HG03064 (cell line): ENCODE data around the gene CADPS.

Source experiments
- ATAC-seq: cut with Tn5 transposase; IDR thresholded peaks from one replicate; pipeline ENCODE4 v1.9.1; 2021; ENCODE audit warnings: low read depth; ENCODE audit not compliant: unreplicated experiment

CADPS gene

DNA sequence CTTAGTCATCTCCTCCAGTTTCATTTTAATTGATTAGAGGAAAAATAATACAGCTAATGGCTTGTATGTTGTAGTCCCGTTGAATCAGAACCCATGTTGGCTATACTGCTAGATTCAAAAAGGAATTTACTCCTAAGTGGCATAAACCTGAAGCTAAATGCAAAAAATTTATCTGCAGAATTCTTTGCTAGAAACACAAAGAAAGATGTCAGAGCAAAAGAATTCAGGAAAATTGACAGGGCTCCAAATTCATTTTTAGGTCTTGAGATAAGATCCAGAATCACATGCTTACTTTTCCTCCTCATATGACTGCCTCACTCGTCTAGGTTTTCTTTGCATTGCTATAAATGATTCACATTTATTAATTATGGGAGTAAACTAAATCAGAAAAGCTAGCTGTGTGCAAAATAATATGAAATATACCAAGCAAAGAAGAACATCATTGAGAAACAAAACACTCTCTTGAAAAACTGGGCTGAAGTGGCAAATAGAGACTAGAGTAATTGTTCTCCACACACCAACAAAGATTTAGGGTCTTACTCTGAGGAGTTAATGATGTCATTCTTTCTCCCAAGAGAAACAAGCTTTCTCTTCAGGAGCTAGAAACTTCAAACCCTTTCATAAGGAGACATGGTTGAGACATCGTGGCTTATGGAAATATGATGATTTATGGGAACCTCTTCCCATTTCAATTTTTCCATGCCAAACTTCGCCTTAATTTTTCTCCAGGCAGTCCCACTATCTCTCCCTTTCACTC lies 407.1 kb downstream of the CADPS start:
- ATAC-seq: no peak

DNA sequence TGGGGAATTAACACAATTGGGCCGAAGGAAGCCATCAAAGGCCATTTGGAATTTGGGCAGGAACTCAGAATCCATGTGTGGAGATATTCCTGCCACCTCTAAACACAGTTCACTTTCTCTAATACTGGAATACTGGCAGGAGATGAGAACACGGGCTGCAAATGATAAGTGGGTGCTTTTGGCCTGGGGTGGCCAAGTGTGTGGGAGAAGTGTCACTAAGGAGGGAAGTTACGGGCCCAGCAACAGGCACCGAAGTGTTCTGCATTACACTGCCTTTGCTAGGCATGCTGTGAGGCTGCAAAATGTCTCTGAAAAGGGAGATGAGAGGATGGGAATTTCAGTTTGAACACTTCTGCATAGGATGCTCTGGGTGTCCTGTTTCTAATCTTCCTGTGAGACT lies 412.4 kb downstream of the CADPS start:
- no peak for ATAC-seq

DNA sequence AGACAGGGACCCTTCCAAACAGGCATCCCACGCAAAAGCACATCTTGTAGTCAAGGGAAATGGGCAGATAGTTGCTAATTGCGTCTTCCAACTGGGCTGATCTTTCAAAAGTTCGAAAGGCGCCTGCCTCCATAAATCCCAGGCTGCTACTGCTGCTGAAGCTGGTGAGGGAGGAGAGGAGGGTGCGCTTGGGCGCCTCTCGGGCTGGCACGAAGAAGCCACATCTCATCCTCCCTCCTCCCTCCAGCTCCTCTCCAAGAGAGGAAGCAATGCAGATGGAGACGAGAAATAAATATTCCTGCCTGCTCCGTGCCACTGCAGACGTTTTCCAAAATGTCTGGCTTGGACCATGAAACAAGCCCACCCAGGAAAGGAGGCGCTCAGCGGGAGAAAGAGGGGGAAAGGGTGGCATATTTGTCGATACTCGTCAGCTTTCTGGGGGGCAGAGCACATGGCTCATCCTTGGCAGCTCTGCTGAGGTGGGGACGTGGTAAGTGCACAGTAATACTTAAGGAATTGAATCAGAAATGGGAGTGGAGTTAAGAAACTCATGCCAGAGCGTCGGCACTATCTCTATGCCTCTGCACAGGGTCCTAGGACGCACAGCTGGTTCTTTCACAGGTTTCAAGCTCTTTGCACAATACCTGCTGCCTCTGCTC lies 413.0 kb downstream of the CADPS start:
- no peak for ATAC-seq

DNA sequence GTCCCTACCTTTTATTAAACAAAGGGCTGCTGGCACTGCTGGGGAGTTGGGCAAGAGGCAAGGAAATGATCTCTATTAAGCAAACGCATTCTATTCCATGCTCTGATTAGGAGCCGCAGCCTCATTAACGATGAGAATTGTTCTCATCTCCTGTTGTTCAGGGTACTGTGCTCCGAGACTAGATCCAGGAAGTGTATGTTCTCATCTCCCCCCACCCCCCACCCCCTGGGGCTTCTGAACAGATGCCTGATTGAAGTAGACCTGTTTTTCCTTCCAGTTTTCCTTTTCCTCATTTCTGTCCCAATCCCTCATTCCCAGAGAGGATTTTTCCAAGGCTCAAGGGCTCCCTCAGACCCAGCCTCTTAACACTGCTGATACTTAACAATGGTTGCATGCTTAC lies 420.3 kb downstream of the CADPS start:
- no peak for ATAC-seq

DNA sequence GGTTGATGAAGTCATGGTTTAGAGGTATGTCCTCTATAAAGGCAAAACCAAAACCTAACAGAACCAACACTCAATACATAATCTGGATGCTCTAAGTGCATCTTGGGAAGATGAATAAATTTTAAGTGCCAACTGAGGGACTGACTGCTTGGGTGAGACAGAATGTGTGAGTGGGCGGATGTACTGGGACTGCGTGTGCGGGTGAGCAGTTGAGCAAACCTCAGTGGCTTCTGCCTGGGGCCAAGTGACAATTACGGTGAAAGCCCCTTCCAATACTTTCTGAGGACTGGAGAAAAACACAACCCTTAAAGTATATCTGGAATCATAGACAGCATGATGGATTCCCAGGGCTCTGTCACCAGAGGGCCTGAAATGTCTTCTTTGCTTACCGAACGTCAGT lies 421.8 kb downstream of the CADPS start:
- no peak for ATAC-seq

DNA sequence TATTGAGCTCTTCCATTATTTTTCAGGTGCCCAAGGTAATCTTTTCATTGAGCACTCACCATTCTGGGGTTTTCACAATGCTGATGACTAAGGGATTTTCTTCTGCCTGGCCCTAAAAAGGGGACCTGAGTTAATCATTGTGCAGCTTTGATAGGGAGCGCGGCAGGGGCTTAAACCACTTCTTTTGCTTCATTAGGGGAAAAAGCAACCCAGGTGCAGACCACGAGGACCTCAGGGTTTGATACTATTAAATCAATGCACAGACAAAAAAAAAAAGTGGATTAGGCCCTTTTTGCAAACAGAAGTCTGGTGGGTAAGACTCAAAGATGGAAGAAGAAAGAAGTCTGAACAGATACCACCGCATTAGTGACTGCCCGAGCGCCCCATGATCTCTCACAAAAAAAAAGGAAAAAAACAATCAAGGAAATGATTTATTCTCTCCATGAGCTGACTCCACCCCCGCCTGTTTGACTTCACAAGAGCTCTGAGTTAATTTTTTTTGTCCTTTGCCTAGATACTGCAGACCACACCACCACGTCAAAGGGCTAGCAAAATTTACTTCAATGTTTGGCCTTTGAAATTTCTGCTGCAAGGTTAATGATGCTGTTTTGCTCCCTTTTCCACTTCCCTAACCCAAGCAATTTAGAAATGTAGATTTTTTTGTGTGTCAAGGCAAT lies 423.9 kb downstream of the CADPS start:
- no peak for ATAC-seq

DNA sequence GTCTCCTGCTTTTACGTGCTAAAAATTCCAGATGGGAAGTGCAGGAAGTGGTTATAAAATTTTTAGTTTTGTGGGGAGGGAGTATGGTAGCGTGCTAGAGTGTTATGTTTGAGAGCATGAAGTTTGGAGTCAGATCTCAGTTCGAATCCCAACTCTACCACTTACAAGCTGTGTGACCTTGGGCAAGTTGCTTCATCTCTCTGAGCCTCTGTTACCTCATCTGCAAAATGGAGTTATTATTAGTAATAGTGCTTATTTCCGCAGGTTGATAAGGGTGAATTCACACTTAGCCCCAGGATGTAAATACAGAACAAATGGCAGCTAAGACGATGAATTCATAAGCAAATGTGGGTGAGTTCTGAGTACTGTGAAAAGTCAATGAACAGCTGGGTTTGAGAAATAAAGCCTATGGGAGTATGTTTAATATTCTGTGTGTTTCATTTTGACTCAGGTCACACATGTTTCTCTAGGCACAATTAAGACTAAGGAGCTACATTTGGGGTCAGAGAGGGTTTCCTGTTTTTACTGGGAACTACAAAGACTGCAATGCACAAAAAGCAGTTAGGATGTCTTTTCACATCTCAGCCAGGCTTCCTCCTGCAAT lies 428.8 kb downstream of the CADPS start:
- no peak for ATAC-seq

DNA sequence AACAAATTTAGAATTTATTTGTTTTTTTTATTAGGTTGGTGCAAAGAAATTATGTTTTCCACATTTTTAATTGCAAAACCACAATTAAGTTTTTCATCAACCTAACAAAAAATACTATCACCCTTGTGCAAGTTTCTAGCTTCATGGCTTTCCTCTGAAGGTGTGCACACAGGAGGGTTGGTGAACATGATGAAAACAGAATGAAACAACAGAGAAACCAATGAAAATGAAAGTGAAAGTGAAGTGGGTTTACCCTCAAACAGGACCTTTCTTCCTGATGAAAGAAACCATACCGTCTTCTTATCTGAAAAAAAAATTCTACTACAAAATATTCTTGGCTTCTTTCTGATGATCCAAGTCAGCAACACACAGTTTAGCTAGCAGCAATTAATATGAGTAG lies 429.9 kb downstream of the CADPS start:
- ATAC-seq: no peak

DNA sequence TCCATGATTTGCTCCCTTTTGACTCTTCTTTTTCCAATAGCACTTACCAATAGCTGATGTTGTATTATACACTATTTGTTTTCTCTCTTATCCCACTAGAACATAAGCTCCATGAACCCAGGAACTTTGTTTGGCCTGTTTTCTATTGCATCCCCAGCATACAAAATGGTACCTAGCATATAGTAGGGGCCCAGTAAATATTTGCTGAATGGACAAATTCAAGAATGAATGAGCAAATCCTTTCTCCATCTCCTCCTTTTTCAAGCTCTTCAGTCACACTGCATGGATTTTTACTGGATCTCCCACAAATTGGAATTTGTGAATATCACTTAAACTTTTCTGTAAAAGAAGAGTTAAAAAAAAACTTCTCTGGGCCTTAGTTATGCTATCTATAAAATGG lies 435.2 kb downstream of the CADPS start:
- ATAC-seq: no peak

DNA sequence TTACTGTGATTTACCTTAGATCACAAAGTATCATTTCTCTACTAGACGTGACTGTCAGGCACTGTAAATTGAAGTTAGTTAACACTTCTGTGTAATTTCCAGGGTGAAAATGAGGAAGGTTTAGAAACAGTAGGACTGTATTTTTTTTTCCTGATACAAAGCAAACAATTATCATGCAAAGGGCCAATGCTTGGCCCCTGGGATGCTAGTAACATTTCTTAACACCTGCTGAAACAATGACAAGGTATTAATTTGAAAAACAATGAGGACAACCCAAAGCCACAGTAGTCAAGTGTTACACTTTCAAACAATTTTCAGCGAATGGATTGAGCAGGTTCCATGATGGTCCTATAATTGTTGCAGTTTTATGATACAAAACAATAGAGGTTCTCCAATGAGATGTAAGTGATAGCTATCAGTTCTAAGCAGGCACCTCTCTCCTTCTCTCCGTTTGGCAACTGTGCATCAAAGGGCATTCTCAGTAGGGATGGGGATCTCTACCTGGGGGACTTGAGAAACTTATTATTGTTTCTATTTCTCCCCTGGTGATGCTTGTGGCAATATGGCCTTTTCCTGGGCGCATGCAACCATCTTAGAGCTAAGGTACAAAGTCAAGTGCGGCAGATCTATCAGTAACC lies 435.9 kb downstream of the CADPS start:
- no peak for ATAC-seq

DNA sequence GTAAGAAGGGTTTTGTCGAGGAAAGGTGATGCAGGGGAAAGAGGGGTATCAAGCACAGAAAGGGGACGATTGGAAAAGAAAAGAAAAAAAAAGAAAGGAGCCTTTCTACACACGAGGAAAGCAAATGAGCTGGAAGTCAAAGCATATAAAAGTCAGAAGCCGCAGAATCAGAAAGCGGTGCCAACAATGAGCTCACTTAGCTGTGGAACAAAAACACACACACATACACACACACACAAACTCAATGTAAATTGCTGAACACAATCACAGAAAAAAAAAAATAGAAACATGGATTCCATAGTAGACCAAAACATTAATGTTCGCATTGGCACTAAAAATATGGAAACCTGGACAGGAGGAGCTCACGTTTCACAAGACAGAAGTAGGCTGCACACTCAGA lies 438.4 kb downstream of the CADPS start:
- ATAC-seq: no peak

DNA sequence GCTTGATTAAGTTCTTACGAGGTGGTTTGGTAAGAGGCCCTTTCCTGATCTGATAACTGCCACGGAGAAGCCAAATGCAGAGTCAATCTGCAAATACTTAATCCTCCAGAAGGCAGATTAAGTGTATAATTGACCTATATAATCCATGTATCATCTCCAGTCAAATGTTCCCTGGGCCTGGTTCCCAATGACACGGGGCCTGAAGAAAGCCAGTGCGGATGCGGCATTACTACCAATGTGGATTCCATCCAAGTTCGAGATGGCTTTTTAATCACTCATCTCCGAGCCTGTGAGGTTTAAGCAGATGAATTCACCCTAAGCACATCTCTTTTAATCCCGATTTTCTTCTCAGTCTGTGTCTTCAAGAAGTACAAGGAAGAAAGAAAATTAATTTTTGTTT lies 441.8 kb downstream of the CADPS start:
- no peak for ATAC-seq

DNA sequence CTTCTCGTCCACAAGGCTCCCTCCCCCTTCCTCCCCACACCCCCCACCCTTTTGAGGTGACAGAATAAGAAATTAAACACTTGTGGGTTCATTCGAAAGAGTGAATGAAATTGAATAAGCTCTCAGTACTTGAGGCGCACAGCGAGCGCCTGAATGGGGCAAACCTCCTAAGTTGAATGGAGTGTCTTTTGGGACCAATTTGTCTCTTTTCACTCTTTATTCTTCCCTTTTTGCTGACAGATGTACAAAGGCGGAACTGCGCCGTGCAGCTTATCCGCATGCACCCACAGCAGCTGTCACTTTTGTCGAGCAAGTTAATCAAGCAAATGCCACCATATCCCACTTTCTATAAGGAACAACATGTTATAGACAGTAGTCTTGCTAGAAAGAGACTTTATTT lies 454.0 kb downstream of the CADPS start:
- no peak for ATAC-seq

DNA sequence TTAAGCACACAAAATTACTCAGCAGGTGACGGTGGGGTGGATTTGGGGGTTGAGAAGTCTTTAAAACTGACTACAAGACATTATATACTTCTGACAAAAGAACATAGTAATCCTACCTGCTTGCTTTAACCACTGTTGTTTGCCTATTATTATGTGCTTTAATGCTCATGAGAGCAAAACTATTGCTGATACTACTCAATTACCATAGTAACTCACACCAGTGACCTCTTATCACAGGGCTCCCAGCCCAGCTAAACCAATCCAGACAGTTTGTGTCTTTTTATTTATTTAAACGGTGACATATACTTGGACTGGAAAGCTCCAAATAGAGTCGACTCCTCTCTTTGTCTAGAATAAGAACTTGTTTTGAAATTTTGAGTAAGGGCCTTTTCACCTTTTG lies 459.1 kb downstream of the CADPS start:
- ATAC-seq: no peak

DNA sequence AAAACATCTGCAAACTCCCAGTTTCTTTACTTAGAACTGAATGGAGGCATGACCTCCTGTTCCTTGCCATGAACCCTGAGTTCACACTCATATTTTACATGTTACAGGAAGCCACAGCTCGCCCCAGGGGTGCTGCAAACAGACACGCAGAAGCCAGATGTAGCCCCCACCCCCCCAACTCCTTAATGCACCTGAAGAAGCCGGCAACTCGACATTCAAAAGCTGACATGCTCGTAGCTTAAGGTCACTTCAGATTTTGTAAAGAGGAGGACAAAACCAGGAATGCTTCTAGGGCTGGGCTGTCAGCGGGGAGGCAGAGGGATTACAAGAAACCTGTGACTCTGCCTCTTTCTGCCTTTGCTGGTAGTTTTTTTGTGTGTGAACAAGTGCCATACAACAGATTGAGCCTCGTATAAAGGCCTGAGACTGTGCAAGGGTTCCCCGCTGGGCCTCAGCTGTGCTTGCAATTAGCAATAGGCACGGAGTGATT lies 459.9 kb downstream of the CADPS start:
- ATAC-seq: no peak

DNA sequence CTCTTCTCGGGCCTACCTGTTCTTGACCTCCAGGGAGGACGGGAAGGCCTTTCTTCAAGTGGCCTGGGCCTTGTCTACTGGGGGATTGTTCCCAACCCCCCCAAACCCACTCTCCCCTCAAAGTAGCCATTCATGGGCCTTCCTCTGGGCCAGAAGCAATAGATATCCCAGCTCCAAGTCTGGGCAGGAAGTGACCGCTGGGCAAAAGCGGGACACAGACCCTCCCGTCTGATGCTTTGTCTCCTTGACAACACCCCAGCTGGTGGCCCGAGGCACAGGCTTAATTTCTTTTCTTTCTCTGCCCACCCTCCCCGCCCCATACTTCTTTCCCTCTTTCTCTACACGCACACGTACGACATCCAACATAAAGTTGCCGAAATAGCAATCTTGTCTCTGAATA lies 460.4 kb downstream of the CADPS start:
- no peak for ATAC-seq

DNA sequence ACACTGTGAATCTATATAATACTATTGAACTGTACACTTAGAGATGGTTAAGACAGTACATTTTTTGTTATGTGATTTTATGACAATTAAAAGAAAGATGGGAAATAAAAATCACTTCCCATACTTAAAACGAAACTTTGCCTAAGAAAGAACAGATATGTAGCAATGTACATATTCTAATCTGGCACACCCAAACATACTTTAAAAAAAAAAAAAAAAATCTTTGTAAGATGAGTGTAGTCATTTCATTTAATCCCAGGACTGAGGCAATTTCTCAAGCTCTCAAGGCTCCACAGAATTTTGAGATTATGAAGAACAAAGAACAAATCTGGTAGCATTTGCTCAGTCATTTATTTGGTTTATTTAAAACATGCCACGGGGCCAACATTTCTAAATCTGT lies 461.5 kb downstream of the CADPS start:
- ATAC-seq: no peak

DNA sequence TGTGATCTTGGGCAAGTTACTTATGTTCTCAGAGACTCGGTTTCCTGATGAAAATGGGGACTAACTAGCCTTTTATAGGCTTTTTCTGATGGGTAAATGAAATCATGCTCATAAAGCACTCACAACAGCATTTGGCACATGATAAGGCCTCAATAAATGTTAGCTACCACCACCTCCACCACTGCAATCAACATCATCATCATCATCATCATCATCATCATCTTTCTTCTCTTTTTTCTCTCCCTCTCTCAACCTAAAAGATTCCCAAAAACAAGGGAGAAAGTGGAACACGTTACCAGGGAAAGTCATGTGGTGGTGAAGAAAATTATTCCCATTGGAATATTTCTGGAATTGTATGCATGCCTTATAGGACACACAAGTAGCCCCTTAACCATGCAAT lies 468.3 kb downstream of the CADPS start:
- no peak for ATAC-seq

DNA sequence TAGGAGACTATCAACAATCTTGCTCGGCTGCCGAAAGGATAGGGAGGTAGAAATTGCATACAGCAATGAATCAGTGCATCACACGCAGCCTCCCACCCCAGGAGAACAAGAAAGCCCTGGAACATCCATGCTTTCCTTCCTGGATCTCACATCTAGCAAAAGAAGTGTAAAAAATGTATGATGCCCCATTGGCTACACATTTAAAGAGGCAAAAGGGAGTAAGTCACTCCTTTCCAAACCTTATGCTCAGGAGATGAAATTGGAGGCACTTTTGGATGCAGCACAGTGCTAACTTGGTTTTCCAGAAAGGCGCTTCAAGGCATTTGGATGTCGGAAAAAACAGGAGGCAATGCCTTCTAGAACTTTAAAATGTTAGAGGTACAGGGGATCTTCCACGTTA lies 469.6 kb downstream of the CADPS start:
- ATAC-seq: no peak

DNA sequence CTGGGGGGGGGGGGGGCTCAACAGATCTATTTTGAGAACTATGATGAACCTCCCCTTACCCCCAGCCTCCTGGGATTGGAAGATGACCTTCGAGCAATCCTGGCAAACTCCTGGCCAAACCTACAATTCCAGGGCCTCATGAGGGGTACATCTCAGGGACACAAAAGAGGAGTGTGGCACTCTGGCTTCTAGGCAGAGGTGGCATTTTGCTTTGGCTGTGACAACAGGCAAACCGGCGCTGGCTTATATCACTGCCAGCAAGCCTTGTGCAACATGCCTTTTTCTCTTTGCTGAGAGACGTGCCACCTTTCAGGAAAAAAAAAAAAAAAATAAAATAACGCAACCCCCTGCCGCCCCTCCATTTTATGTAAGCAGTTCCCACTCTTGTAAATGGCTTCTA lies 470.1 kb downstream of the CADPS start:
- ATAC-seq: no peak

DNA sequence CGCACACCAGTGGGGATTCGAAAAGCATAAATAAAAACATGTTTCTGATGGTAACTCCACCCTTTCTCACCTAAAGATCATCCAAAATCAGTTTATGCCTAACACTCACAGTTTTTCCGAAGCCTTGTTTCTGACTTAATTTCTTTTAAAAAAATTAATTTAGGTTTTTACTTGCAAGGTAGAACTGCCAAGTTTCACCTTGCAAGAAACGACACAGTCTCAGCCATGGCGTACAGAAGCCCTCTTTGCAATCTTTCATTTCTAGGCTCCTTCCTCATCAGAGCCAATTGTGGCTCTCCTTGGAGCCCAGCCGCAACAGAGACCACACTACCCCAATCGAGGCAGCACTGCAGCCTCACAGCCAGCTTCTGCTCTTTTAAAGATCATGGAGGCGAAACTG lies 470.9 kb downstream of the CADPS start:
- ATAC-seq: no peak
